ENCODE results near the gene CARD11.

Gene CARD11

DNA sequence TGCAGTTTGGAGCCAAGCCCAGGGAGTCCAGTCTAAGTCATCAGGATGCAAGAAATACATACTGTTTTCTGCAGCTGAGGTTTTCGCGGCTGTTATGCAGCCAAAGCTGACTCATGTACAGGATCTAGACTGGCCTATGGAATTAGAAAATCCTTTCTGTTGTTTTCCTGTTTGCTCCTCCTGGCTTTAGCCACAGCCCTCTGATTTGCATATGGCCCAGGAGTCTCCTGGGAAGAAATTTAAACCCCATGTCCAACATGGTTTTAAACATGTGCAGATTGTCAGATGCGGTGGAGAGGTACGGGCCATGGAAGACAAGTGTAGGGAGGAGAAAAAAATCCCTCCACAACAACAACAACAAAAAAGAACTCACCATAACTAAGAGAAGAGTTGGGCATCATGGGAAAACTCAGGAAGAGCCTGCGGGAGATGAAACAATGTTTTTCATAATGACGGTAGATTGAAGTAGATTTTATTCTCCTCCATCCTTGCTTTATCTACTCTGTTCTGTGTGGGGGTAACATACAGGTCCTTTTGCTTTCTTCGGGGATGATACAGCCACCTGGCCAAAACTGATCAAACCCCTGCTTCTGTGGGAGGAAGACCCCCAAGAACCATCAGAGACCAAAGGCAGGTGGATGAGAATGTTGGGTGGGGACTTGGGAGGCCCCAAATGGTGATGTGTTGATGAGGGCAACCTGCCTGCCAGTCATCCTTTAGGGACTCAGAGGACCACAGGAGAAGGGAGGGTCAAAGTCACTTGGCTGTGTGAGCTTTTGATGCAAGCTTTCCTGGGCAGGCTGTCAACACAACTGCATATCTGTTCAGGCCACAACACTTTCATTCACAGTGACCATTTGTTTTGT, 169.7 kb downstream of the CARD11 start:
- no peak overlapping the region for H3K4me3 ChIP-seq (ENCODE audit: low read depth, low read length)
- TF ChIP-seq, protein P1, sequence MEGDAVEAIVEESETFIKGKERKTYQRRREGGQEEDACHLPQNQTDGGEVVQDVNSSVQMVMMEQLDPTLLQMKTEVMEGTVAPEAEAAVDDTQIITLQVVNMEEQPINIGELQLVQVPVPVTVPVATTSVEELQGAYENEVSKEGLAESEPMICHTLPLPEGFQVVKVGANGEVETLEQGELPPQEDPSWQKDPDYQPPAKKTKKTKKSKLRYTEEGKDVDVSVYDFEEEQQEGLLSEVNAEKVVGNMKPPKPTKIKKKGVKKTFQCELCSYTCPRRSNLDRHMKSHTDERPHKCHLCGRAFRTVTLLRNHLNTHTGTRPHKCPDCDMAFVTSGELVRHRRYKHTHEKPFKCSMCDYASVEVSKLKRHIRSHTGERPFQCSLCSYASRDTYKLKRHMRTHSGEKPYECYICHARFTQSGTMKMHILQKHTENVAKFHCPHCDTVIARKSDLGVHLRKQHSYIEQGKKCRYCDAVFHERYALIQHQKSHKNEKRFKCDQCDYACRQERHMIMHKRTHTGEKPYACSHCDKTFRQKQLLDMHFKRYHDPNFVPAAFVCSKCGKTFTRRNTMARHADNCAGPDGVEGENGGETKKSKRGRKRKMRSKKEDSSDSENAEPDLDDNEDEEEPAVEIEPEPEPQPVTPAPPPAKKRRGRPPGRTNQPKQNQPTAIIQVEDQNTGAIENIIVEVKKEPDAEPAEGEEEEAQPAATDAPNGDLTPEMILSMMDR (IDR thresholded peaks at IDR 0.05; ENCODE audit: low read depth, low read length), result no peak
- TF ChIP-seq POLR2A (IDR thresholded peaks at IDR 0.05; ENCODE audit: extremely low read depth, insufficient read length) (no peak), MYC (IDR thresholded peaks at IDR 0.05; ENCODE audit: low read depth, low read length) (no peak)
- TF ChIP-seq, protein P2, sequence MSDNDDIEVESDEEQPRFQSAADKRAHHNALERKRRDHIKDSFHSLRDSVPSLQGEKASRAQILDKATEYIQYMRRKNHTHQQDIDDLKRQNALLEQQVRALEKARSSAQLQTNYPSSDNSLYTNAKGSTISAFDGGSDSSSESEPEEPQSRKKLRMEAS (IDR thresholded peaks at IDR 0.05; ENCODE audit: low read depth, low read length), result no peak
- DNase-seq (ENCODE audit: low read depth), result peak; percentile 42

DNA sequence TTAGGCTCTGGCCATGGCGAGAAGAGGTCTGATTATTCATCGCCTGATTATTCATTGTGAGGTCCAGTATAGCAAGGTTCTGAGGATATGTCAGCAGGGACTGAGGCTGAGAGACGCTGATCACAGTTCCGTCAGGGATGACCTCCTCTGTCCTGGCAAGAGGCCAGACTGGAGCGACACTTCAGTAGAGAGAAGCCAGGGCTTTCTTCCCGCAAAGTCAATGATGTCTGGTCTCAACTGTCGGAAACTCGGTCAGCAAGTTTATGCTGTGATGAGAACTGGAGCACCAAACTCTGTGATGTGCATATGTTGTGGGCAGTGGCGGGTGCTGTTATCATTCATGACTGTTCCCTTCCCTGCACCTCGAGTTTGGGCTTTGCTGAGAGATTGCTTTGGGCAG, 170.5 kb downstream of the CARD11 start:
- DNase-seq (ENCODE audit: low read depth), result no peak
- no peak for TF ChIP-seq POLR2A (IDR thresholded peaks at IDR 0.05; ENCODE audit: extremely low read depth, insufficient read length)
- TF ChIP-seq, protein P2 (IDR thresholded peaks at IDR 0.05; ENCODE audit: low read depth, low read length), result no peak
- TF ChIP-seq, protein P1 (IDR thresholded peaks at IDR 0.05; ENCODE audit: low read depth, low read length), result no peak
- TF ChIP-seq MYC (IDR thresholded peaks at IDR 0.05; ENCODE audit: low read depth, low read length), result no peak
- no peak overlapping the region for H3K4me3 ChIP-seq (ENCODE audit: low read depth, low read length)

DNA sequence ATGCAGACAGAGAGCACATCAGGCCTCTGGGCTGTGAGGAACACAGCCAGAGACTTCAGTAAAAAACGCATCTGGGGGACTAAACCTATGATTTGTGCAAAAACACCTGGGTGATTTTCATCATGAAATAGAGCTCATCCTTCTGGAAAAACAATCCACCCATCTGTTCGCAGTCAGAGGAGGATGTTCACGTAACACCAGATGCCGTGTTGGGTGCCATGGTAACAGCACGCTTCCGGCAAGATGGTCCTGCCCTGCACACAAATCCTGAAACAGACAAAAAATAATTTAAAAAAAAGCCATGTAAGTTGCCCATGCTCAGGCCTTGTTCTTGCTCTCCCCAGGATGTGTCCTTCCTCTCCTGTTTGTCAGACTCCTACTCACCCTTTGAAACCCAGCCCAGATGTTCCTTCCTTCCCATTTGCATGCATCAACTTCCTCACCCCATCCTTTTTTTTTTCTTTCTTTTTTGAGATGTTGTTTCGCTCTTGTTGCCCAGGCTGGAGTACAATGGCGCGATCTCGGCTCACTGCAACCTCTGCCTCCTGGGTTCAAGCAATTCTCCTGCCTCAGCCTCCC, 171.3 kb downstream of the CARD11 start:
- H3K4me3 ChIP-seq (ENCODE audit: low read depth, low read length), result no peak overlapping the region
- DNase-seq (ENCODE audit: low read depth), result no peak
- TF ChIP-seq MYC (IDR thresholded peaks at IDR 0.05; ENCODE audit: low read depth, low read length) (no peak), POLR2A (IDR thresholded peaks at IDR 0.05; ENCODE audit: extremely low read depth, insufficient read length) (no peak)
- TF ChIP-seq, protein P2 (IDR thresholded peaks at IDR 0.05; ENCODE audit: low read depth, low read length), result no peak
- TF ChIP-seq, protein P1 (IDR thresholded peaks at IDR 0.05; ENCODE audit: low read depth, low read length), result no peak

DNA sequence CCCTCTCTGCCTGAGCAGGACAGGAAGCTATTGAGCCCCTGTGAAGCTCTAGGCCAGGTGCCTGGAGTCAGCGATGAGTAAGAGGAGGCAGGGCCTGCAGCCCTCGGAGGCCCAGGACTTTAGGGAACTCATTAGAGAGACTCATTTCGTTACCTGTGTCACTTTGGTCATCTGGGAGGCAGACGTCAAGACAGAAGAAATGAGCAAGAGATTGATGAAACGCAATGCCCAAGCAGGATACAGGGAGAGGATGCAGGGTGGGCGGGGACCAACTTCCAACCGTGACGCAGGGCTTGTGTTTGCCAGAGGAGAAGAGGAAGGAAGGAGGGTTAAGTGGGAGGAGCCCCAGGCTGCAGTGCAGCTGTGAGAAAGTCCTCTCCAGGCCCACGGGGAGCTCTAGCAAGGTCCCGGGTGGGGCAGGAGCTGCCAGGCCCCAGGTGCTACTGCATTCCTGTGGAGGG, 173.2 kb downstream of the CARD11 start:
- no peak overlapping the region for H3K4me3 ChIP-seq (ENCODE audit: low read depth, low read length)
- no peak for TF ChIP-seq POLR2A (IDR thresholded peaks at IDR 0.05; ENCODE audit: extremely low read depth, insufficient read length)
- peak; percentile 72 for DNase-seq (ENCODE audit: low read depth)

DNA sequence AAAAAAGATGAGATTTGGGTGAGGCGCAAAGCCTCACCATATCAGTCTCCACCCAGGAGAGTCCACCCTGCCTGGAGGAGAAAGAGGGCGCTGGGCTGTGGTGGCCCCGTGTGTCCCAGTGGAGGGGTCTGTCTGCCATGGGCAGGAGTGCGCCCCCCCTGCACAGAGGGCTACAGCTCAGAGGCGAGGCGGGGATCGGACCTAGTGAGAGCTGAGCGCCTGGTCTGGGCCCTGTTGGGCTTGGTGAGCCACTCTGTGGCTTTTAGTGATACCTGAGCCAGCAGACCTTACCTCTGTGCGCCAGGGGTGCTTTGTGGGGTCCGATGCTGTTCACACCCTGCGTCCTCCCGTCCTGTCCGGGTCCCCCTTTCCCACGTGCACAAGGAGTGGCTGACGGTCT, 173.7 kb downstream of the CARD11 start:
- TF ChIP-seq, protein P2 (IDR thresholded peaks at IDR 0.05; ENCODE audit: low read depth, low read length), result no peak
- TF ChIP-seq POLR2A (IDR thresholded peaks at IDR 0.05; ENCODE audit: extremely low read depth, insufficient read length) (no peak), MYC (IDR thresholded peaks at IDR 0.05; ENCODE audit: low read depth, low read length) (no peak)
- TF ChIP-seq, protein P1 (IDR thresholded peaks at IDR 0.05; ENCODE audit: low read depth, low read length), result no peak
- no peak for DNase-seq (ENCODE audit: low read depth)
- H3K4me3 ChIP-seq (ENCODE audit: low read depth, low read length), result no peak overlapping the region

DNA sequence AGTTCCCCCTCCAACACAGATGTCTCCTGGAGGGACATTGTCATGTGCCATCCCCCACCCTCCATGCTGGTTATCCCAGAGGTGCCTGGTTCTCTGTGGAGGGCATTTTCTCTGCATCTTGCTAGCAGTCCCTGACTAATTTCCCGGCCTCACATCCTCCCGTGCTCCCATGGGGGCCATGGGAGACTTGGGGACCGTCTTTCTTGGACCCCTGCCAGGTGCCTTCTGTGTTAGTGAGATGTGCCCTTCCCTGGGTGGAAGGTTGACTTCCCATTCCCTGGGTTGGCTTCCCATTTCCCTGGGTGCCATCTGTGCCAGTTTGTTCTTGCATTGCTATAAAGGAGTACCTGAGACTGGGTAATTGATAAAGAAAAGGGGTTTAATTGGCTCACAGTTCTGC, 177.1 kb downstream of the CARD11 start:
- TF ChIP-seq, protein P2 (IDR thresholded peaks at IDR 0.05; ENCODE audit: low read depth, low read length), result no peak
- TF ChIP-seq, protein P1 (IDR thresholded peaks at IDR 0.05; ENCODE audit: low read depth, low read length), result no peak
- TF ChIP-seq POLR2A (IDR thresholded peaks at IDR 0.05; ENCODE audit: extremely low read depth, insufficient read length) (no peak), MYC (IDR thresholded peaks at IDR 0.05; ENCODE audit: low read depth, low read length) (no peak)
- no peak for DNase-seq (ENCODE audit: low read depth)

More for the DNA sequence above, 177.1 kb downstream of the CARD11 start:
- no peak overlapping the region for H3K4me3 ChIP-seq (ENCODE audit: low read depth, low read length)
